WTC11 (cell line): ENCODE measurements around the gene TACC2. TPM values are rescaled to one million over a fixed set of nuclear protein-coding genes. Genes with fewer than 3 reads are reported as not detected.

Source experiments
- ATAC-seq: fragments of 200-7000 bp; cut with Tn5 transposase; 2 replicates; pipeline ENCODE4 v1.10.0; 2021; ENCODE audit warnings: mild to moderate bottlenecking, moderate library complexity
- CTCF ChIA-PET: fragments of 300-600 bp; sonication (Branson Sonifier 250); formaldehyde crosslinking; loops from one replicate; lab custom pipeline; 2021; ENCODE audit warnings: antibody characterized with exemption; lab: Charles Lee
- POLR2A ChIA-PET: fragments of 350-600 bp; sonication (Branson Sonifier 250); formaldehyde crosslinking; loops from one replicate; lab custom pipeline; 2021; ENCODE audit warnings: antibody characterized with exemption; lab: Charles Lee
- DNase-seq: peaks from one replicate; pipeline ENCODE4 v3.0.0; 2021; ENCODE audit warnings: low spot score
- H3K27ac Mint-ChIP-seq: 2 replicates; pipeline ENCODE4 v1.8.0; 2021; ENCODE audit warnings: mixed read lengths
- H3K27me3 Mint-ChIP-seq: 2 replicates; pipeline ENCODE4 v1.8.0; 2021; ENCODE audit warnings: low read depth, mild to moderate bottlenecking, moderate library complexity, mixed read lengths
- H3K36me3 Mint-ChIP-seq: 2 replicates; pipeline ENCODE4 v1.8.0; 2021; ENCODE audit warnings: mixed read lengths
- H3K4me1 Mint-ChIP-seq: 2 replicates; pipeline ENCODE4 v1.8.0; 2022; ENCODE audit warnings: mixed read lengths
- H3K4me3 Mint-ChIP-seq: 2 replicates; pipeline ENCODE4 v1.8.0; 2021; ENCODE audit warnings: mild to moderate bottlenecking, moderate library complexity, mixed read lengths
- H3K9me3 Mint-ChIP-seq: 2 replicates; pipeline ENCODE4 v1.8.0; 2021; ENCODE audit warnings: mixed read lengths
- CDX4 ChIP-seq: fragments of 250-450 bp; sonication (Bioruptor Pico); IDR thresholded peaks from 2 replicates; pipeline ENCODE4 v1.9.0; 2021; ENCODE audit warnings: moderate library complexity, mild to moderate bottlenecking, inconsistent platforms, borderline replicate concordance
- E2F4 ChIP-seq: sonication (generic); formaldehyde crosslinking; IDR thresholded peaks from 2 replicates; pipeline ENCODE4 v1.8.1; 2022; ENCODE audit warnings: low read depth, mild to moderate bottlenecking, moderate library complexity, missing genetic modification reagents, borderline replicate concordance
- EMX1 ChIP-seq: fragments of 250-450 bp; sonication (Bioruptor Pico); IDR thresholded peaks from 2 replicates; pipeline ENCODE4 v1.8.0; 2021; ENCODE audit warnings: mild to moderate bottlenecking
- ESRRA ChIP-seq: sonication (generic); formaldehyde crosslinking; IDR thresholded peaks from 2 replicates; pipeline ENCODE4 v1.8.1; 2022; ENCODE audit warnings: mild to moderate bottlenecking, missing genetic modification reagents, borderline replicate concordance
- GTF2I ChIP-seq: fragments of 250-450 bp; sonication (Bioruptor Pico); conservative IDR thresholded peaks from 2 replicates; pipeline ENCODE4 v1.4.0; 2021; ENCODE audit warnings: mild to moderate bottlenecking
- IRF1 ChIP-seq: sonication (generic); formaldehyde crosslinking; IDR thresholded peaks from 2 replicates; pipeline ENCODE4 v1.8.0; 2023; ENCODE audit warnings: missing genetic modification reagents
- MYBL2 ChIP-seq: sonication (generic); formaldehyde crosslinking; IDR thresholded peaks from 2 replicates; pipeline ENCODE4 v1.8.1; 2023; ENCODE audit warnings: mild to moderate bottlenecking, moderate library complexity, missing genetic modification reagents
- NFE2L1 ChIP-seq: sonication (generic); formaldehyde crosslinking; IDR thresholded peaks from 2 replicates; pipeline ENCODE4 v1.8.1; 2023; ENCODE audit warnings: missing genetic modification reagents
- NR2C2 ChIP-seq: sonication (generic); formaldehyde crosslinking; IDR thresholded peaks from 2 replicates; pipeline ENCODE4 v1.8.0; 2022; ENCODE audit warnings: mild to moderate bottlenecking, missing genetic modification reagents
- SMAD3 ChIP-seq: sonication (generic); formaldehyde crosslinking; IDR thresholded peaks from 2 replicates; pipeline ENCODE4 v1.8.0; 2022; ENCODE audit warnings: missing genetic modification reagents, mild to moderate bottlenecking, borderline replicate concordance
- TEAD4 ChIP-seq: sonication (generic); formaldehyde crosslinking; IDR thresholded peaks from 2 replicates; pipeline ENCODE4 v1.8.0; 2022; ENCODE audit warnings: mild to moderate bottlenecking, missing genetic modification reagents
- USF2 ChIP-seq: sonication (generic); formaldehyde crosslinking; IDR thresholded peaks from 2 replicates; pipeline ENCODE4 v1.8.1; 2023; ENCODE audit warnings: mild to moderate bottlenecking, missing genetic modification reagents, moderate library complexity
- ZNF121 ChIP-seq: sonication (generic); formaldehyde crosslinking; IDR thresholded peaks from 2 replicates; pipeline ENCODE4 v1.8.0; 2023; ENCODE audit warnings: missing genetic modification reagents
- ZNF219 ChIP-seq: sonication (generic); formaldehyde crosslinking; IDR thresholded peaks from 2 replicates; pipeline ENCODE4 v1.8.0; 2023; ENCODE audit warnings: missing genetic modification reagents, mild to moderate bottlenecking, borderline replicate concordance
- ZNF232 ChIP-seq: sonication (generic); formaldehyde crosslinking; IDR thresholded peaks from 2 replicates; pipeline ENCODE4 v1.8.0; 2022; ENCODE audit warnings: mild to moderate bottlenecking, missing genetic modification reagents
- ZNF263 ChIP-seq: sonication (generic); formaldehyde crosslinking; IDR thresholded peaks from 2 replicates; pipeline ENCODE4 v1.8.1; 2022; ENCODE audit warnings: low read depth, mild to moderate bottlenecking, moderate library complexity, missing genetic modification reagents
- ZNF281 ChIP-seq: sonication (generic); formaldehyde crosslinking; IDR thresholded peaks from 2 replicates; pipeline ENCODE4 v1.8.0; 2023; ENCODE audit warnings: mild to moderate bottlenecking, missing genetic modification reagents
- total RNA-seq: library from RNA; stranded (reverse); gene quantifications from 3 replicates; pipeline ENCODE4 v1.2.3, GENCODE V29; 2021
- TF ChIP-seq, protein P1 (sequence below): sonication (generic); formaldehyde crosslinking; IDR thresholded peaks from 2 replicates; pipeline ENCODE4 v1.8.0; 2022; ENCODE audit warnings: mild to moderate bottlenecking, missing genetic modification reagents
- TF ChIP-seq, protein P2 (sequence below): fragments of 250-450 bp; sonication (Bioruptor Pico); IDR thresholded peaks from 2 replicates; pipeline ENCODE4 v1.9.0; 2021; ENCODE audit warnings: mild to moderate bottlenecking
- TF ChIP-seq, protein P3 (sequence below): fragments of 250-450 bp; sonication (Bioruptor Pico); IDR thresholded peaks from 2 replicates; pipeline ENCODE4 v2.1.2; 2022; ENCODE audit warnings: mild to moderate bottlenecking, moderate library complexity
- TF ChIP-seq, protein P4 (sequence below): fragments of 250-450 bp; sonication (Bioruptor Pico); conservative IDR thresholded peaks from 2 replicates; pipeline ENCODE4 v1.9.0; 2021; ENCODE audit warnings: mild to moderate bottlenecking

TACC2 gene
- total RNA-seq, 1 experiment from 2014 or later = 28.9 TPM

GRCh38 chr10:122251459-122252255, 262.7 kb downstream of the TACC2 start:
- no peaks in the 10 kb centered on the region for H3K9me3 Mint-ChIP-seq
- POLR2A ChIA-PET = no interaction called here
- CTCF ChIA-PET = interaction anchor here (0.7 kb wide), 2 partner anchors 47 to 120 kb away, joined by 3 read pairs; no protein-coding TSS in a partner anchor
- no peaks in the 10 kb centered on the region for H3K27me3 Mint-ChIP-seq
- no peak overlapping the region for H3K4me3 Mint-ChIP-seq
- no peaks in the 10 kb centered on the region for H3K4me1 Mint-ChIP-seq
- H3K36me3 Mint-ChIP-seq = peaks cover 36% of the 10 kb centered on the region
- H3K27ac Mint-ChIP-seq = no peak overlapping the region
- DNase-seq (no peak), ATAC-seq (no peak)
- TF ChIP-seq ZNF121 (CRISPR knock-in tag) = peak; percentile 76
- TF ChIP-seq ZNF263 = no peak

- H3K27ac Mint-ChIP-seq = no peak overlapping the region
- TF ChIP-seq NFE2L1 (CRISPR knock-in tag) = no peak
- TF ChIP-seq ZNF281 (CRISPR knock-in tag) = no peak
- TF ChIP-seq SMAD3 (CRISPR knock-in tag) = no peak
- no peak for TF ChIP-seq E2F4 (CRISPR knock-in tag)
- TF ChIP-seq, protein P1, sequence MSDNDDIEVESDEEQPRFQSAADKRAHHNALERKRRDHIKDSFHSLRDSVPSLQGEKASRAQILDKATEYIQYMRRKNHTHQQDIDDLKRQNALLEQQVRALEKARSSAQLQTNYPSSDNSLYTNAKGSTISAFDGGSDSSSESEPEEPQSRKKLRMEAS (CRISPR knock-in tag) = no peak
- TF ChIP-seq, protein P2, sequence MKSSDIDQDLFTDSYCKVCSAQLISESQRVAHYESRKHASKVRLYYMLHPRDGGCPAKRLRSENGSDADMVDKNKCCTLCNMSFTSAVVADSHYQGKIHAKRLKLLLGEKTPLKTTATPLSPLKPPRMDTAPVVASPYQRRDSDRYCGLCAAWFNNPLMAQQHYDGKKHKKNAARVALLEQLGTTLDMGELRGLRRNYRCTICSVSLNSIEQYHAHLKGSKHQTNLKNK = no peak
- TF ChIP-seq ZNF219 = no peak
- no peak for TF ChIP-seq ZNF263
- no peak for TF ChIP-seq CDX4
- TF ChIP-seq NR2C2 (CRISPR knock-in tag) = no peak
- TF ChIP-seq, protein P3, sequence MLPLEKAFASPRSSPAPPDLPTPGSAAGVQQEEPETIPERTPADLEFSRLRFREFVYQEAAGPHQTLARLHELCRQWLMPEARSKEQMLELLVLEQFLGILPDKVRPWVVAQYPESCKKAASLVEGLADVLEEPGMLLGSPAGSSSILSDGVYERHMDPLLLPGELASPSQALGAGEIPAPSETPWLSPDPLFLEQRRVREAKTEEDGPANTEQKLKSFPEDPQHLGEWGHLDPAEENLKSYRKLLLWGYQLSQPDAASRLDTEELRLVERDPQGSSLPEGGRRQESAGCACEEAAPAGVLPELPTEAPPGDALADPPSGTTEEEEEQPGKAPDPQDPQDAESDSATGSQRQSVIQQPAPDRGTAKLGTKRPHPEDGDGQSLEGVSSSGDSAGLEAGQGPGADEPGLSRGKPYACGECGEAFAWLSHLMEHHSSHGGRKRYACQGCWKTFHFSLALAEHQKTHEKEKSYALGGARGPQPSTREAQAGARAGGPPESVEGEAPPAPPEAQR (CRISPR knock-in tag) = no peak
- no peak for TF ChIP-seq MYBL2 (CRISPR knock-in tag)
- no peak for TF ChIP-seq TEAD4
- no peak for TF ChIP-seq ESRRA (CRISPR knock-in tag)
- TF ChIP-seq ZNF232 (CRISPR knock-in tag) = no peak
- TF ChIP-seq, protein P4, sequence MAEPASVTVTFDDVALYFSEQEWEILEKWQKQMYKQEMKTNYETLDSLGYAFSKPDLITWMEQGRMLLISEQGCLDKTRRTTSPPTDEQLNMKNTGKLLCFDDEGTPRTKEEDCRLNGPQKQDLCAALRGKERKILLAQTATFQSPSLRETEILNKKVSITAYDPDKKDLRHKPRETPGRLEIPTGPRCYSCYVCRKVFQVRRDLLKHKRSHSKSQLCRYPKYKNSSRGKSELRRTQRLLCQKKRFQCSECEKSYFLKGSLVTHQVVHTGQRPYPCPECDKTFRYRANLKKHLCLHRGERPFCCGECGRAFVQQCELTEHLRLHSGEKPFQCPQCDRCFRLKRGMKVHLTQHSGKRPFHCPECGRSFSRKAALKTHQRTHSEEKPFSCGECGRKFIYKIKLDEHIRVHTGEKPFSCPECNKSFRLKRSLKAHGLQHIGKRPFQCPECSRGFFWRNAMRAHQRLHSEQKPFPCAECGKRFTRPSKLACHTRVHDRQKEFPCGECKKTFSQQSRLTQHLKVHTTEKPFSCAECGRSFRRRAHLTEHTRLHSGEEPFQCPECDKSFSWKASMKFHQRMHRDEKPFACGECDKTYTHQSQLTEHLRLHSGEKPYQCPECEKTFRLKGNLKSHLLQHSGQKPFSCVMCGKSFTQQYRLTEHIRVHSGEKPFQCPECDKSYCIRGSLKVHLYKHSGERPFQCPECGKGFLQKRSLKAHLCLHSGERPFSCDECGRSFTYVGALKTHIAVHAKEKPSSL (CRISPR knock-in tag) = no peak
- no peak for TF ChIP-seq EMX1 (CRISPR knock-in tag)
- no peak for TF ChIP-seq IRF1 (CRISPR knock-in tag)
- TF ChIP-seq USF2 = no peak
- TF ChIP-seq GTF2I = no peak
- TF ChIP-seq, all 79 proteins: peak for 0
- Mint-ChIP-seq H3K9me3 (no peaks in the 10 kb centered on the region), H3K36me3 (peaks cover 36% of the 10 kb centered on the region), H3K4me1 (no peaks in the 10 kb centered on the region), H3K27me3 (no peaks in the 10 kb centered on the region), H3K4me3 (no peak overlapping the region)
- ChIA-PET CTCF (no interaction called here), POLR2A (no interaction called here)
- DNase-seq (no peak), ATAC-seq (no peak)
Measured at GRCh38 chr10:122252805-122253204, 263.8 kb downstream of the TACC2 start.
